Measurements from ENCODE around the gene NINJ2.
"Not testable (repeated sequence)": the region's sequence is repeated elsewhere in the genome, so short reads cannot be mapped to it uniquely, and the experiment has no call there.

- not testable (repeated sequence) for TF ChIP-seq CTCF, POLR2A (IDR thresholded peaks at IDR 0.05)
These were observed 85.1 kb downstream of the NINJ2 start for GRCh38 chr12:577994-578747.
